HG03571 (cell line): Measurements from ENCODE around the gene TSPYL6.
"Not testable (repeated sequence)": the region's sequence is repeated elsewhere in the genome, so short reads cannot be mapped to it uniquely, and the experiment has no call there.

Experiments used
- ATAC-seq: cut with Tn5 transposase; IDR thresholded peaks from one replicate; pipeline ENCODE4 v1.9.1; 2021; ENCODE audit not compliant: unreplicated experiment

The TSPYL6 gene

DNA sequence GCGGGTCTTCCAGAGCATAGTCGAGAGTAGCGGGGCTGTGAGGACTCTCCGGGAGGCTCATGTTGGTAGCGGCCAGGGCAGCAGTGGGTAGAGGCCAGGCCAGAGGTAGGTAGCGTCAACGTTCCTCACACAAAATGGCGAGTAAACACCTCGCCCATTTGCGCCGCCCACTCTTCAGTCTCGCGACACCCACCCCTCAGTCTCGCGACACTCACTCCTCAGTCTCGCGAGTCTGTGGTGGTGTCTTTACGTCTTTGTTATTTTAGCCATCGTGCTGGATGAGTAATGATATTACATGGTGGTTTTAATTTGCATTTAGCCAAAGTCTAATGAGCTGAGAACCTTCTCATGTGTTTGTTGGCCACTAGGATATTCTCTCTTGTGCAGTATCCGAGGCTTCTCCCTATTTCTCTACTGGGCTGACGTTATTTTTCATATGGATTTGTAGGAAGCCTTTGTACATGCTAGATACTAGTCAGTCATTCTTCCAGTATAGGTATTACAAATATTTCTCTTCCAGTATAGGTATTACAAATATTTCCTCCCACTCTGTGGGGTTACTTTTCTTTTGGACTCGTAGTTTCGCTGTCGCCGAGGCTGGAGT, at the start of gene TSPYL6:
TSPYL6 (minus strand) TSS at position 139 of the 604 bp plus-strand sequence; CDS start at position 61, 78 bp downstream.
- no peak for ATAC-seq

DNA sequence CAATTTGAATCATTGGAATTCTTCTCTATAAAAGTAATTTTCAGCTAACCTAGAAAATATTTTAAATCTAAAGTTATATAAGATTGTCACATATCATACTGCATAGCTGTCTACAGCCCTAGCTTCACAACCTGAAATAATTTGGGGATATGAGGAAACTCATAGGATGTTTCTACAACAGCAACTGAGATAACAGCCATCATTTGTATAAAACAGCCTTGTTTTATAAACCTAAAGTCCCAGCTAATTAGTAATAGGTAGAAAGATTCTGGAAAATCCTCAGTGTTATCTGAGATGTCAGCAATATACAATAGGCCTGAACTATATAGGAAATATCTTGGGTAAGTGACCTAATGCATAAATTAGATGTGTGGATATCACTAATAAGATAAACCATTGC, 47.6 kb upstream of the TSPYL6 start:
- ATAC-seq: no peak

DNA sequence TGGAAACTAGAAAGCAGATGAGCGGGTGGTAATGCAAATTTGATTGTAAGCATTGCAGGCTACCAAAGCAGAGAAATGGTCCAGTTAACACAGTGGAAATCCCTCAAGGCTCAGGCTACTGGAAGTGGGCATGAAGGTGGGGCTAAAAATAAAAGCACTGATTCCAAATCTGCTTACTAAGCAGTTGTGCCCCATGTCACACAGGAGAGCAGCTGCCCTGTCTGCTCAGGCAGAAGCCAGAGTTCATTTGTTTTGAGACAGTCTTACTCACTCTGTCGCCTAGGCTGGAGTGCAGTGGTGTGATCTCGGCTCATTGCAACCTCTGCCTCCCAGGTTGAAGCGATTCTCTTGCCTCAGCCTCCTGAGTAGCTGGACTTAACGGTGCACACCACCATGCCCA, 42.5 kb upstream of the TSPYL6 start:
- ATAC-seq: no peak

GRCh38 chr2:54295911-54296310, 39.9 kb upstream of the TSPYL6 start:
- ATAC-seq: no peak

- ATAC-seq: not testable (repeated sequence)
These were observed 38.6 kb upstream of the TSPYL6 start for GRCh38 chr2:54294665-54295064.

- no peak for ATAC-seq
These were observed 34.5 kb upstream of the TSPYL6 start for GRCh38 chr2:54290356-54291025.

DNA sequence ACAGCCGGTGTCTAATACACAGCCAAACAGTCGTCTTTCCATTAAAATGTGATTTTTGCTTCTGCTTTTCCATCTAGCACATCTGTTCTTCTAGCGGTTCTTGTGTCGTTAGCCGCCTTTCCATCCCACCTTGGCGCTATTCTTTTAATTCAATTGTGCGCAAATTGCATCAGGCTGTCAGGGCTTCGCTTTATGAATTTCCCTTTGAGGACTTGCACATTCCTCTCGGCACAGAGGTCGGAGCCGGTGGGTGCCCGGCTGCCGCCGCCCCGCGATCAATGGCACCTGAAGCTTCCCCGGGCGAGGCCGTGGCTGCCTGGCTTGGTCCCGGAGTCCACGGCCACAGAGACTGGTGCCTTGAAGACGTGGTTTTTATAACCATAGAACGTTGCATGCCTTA, 33.9 kb upstream of the TSPYL6 start:
- no peak for ATAC-seq

DNA sequence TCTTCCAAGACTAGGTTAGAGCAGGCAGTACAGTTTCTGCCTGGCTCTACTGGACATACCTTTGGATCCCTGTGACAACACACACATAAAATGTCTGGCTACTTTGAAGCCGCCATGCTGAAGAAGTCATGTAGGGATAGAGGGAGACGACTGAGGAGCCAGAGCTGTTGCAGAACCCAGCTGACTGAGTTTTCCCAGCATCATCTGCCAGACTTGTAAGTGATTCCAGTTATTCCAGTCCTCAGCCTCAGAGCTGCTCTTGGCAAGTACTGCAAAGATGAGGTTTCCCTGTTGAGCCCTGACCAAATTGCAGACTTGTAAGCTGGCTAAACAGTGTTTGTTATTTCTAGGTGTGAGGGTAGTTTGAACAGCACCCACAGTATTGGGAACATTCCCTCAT, 31.5 kb upstream of the TSPYL6 start:
- no peak for ATAC-seq

GRCh38 chr2:54285451-54285850, 29.4 kb upstream of the TSPYL6 start:
- ATAC-seq: no peak

DNA sequence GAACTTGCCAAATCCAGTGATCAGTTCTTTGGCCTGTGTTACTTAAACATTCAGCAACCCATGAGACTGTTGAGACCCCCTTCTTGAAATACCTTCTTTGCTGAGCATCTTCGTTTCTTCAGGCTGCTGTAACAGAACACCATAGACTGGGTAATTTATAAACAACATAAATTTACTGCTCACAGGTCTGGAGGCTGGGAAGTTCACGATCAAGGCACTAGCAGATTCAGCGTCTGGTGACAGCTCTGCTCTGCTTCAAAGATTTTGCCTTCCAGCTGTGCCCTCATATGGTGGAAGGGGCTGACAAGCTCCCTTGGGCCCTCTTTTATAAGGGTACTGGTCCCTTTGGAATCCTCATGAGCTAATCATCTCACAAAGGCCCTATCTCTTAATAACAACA, 28.8 kb upstream of the TSPYL6 start:
- ATAC-seq: no peak

GRCh38 chr2:54279385-54279784, 23.4 kb upstream of the TSPYL6 start:
- ATAC-seq: no peak

DNA sequence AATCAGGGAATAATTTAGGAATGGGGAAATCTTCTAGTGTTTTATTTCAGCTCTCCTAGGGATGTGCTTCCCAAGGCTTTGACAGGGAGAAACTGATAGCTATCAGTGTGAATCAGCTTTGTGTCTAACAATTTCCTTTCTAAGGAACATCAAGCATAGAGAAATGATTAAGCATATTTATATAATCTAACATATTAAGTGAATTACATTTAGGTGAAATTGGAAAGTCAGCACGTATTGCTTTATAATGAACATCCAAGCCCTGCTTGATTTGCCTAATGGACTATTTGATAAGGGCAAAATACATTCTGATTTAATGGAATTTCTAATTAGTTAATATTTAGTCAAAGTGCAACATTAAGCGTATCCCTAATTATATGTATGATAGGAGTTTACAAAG, 19.5 kb upstream of the TSPYL6 start:
- ATAC-seq: no peak

DNA sequence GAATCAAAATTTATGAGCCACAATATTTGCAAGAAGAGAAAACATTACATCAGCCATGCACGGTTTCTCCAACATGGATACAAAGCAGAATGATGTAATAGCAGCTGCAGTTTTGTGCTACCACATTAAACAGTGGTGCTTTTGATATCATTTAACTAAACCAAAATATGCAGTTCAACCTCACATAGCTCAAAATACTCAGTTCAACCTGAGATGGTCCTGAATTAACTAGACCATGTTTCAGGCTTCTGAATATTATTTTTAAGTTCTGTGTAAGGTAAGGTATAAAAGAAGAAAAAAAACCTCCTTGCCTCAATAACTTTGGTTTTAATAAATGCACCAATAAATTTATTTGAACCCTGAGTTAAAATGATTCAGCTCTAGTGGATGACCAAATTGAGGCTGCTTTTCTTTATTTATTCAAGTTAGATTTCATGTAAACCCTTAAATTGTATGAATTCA, 18.8 kb upstream of the TSPYL6 start:
- no peak for ATAC-seq

DNA sequence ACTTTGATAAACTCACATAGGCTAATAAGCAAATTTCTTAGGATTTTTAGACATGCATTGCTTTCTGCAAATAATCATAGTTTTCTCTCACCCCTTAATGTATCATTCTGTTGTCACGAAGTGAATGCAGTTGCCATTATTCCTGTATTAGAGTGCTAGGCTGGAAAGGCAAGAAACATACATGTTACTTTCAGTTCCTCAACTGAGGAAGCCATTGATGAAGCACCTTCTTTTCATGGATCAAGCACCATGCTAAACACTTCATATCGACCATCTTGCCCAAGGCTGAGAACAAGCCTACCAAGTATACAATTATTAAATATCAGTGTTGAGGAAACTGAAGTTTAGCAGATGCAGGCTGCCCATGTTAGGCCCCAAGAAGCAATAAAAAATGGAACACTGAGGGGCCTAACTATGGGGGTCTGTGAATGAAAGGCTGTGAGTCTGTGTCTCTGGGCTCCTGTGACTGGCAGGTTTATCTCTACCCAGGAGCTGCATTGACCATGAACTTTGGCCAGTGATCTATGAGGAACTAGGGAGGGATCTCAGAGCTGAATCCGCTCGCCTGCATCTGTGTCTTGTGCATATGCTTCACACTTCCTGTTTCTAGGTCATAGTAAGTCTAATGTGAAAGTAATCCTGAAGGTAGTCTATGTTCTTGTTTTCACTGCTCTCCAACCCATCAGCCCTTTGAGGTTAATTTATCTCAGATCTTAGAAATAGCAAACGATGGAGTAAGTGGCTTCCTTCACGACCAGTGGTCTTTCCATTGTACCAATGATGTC, 16.0 kb upstream of the TSPYL6 start:
- ATAC-seq: peak; percentile 94

GRCh38 chr2:54271189-54271588, 15.2 kb upstream of the TSPYL6 start:
- no peak for ATAC-seq

DNA sequence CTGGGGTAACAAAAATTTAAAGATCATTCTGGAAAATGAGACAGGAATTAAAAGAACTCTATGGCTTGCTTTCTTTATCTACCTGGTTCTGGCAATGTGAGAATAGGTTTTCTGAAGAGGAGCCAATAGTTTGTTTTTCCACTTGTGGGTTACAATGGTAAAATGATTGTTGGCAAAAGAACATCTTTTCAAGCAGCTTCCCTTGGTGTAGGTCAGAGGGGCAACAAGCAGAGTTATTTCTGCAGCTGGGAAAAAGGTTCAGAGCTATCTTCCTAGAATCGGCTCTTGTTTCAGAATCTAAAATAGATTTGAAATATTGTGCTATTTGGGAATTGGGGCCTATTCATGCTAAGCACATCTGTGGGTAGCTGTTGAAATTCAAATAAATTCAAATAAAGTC, 11.5 kb upstream of the TSPYL6 start:
- ATAC-seq: no peak

- not testable (repeated sequence) for ATAC-seq
These were observed 9.1 kb upstream of the TSPYL6 start for GRCh38 chr2:54265081-54265480.

DNA sequence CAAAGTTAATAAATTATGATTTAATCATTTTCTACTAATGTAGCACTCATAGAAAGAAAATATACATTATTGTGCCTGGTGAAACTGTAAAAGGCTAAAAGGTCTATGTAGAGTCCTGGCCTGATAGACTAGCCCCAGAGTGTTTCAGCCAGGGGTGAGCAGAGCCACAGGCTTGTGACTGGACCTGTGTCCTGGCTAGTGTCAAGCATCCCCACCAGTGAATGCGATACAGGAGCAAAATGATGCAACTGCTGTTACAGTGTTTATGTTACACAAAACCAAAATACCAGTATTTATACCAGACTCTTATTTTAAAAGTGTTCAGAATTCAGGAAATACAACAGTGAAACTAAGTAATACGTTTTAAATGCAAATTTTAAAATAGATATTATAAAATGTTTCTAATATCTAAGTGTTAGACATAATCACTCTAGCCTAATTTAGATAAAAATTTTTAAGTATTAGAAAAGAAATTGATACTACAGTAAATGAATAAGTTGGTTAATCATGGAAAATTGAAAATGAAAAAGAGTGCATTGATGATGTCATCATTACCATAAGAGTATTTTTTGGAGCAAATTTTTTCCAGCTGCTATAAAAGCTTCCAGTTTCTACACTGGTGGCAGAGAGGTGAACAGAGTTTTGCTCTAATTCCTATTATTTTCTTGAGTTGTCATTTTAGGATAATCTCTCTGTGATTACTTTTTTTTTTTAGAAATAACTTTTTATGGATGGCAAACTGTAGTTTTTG, 6.2 kb upstream of the TSPYL6 start:
- ATAC-seq: no peak

DNA sequence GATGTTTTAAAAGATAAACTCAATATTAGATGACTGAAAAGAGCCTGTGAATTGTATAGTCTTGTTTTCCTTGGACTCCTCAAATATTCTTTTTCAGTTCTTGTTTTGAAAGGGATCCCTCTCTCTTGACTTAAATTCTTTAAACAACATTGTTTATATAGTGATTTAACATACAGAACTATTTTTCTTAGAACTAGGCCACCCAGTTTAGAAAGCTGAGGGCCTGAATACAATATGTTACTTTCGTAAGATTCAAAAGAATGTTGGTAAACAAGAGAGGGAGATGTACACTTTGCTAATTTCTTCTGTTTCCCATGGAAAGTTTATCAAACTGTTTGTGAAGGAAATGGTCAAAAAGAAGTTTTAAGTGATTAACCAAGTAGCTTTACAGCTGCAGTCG, 5.5 kb upstream of the TSPYL6 start:
- no peak for ATAC-seq

DNA sequence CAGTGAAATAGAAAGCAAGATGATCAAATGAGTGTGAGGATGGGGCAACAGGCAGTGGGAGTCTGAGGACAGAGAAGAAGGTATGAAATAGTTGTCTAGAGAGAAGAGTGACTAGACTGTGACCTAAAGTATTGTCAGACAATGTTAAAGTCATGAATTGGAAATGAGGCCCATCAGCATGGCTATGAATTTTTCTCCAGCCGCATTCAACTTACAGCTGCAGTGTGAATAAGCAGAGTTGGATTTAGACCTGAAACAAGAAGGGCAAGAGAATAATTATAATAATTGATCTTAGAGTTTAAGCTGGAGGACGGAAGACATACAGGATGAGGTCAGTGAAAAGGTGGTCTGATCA, 4.2 kb upstream of the TSPYL6 start:
- ATAC-seq: no peak

DNA sequence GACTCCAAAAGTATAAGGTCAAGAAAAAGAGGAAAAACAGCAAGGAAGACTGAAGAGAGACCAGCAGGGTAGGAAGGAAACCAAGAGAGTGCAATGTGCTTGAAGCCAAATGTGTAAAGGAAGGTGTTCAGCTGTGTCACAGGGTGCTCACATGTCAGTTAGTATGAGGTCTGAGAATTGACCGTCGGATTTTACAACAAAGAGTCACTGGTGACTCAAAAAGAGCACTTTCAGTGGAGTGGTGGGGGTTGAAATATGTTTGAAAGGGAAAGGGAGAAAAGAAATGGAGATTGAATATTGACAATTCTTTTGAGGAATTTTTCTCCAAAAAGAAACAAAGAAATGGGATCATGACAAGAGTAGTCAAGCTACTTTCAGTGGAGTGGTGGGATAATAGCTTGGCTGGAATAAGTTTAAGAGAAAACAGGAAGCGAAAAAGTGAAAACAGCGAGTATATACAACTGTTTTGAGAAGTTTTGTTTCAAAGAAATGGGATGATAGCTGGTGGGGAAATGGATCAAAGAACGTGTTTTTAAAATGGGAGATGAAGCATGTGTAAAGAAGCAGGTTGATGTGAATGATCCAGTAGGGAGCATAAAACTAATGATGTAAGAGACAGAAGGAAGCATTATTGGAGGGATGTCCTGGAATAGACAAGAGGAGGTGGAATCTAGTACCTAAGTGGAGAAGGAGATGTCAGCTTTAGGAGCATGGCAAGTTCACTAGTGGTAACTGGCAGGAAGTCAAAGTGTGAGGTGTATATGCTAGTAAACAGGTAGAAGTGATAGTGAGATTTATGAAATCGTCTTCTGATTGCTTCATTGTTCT, 3.6 kb upstream of the TSPYL6 start:
- ATAC-seq: peak; percentile 54
